ENCODE results near the gene SRPK2. TPM values are rescaled to one million over a fixed set of nuclear protein-coding genes. Genes with fewer than 3 reads are reported as not detected.

The SRPK2 gene
- total RNA-seq, 4 donors from 2014 or later, result 29.5 to 48.2 (median 30.6) TPM

- DNase-seq (ENCODE audit: low spot score) (no peak), ATAC-seq (ENCODE audit: low FRiP score) (no peak)
- TF ChIP-seq, protein P1, sequence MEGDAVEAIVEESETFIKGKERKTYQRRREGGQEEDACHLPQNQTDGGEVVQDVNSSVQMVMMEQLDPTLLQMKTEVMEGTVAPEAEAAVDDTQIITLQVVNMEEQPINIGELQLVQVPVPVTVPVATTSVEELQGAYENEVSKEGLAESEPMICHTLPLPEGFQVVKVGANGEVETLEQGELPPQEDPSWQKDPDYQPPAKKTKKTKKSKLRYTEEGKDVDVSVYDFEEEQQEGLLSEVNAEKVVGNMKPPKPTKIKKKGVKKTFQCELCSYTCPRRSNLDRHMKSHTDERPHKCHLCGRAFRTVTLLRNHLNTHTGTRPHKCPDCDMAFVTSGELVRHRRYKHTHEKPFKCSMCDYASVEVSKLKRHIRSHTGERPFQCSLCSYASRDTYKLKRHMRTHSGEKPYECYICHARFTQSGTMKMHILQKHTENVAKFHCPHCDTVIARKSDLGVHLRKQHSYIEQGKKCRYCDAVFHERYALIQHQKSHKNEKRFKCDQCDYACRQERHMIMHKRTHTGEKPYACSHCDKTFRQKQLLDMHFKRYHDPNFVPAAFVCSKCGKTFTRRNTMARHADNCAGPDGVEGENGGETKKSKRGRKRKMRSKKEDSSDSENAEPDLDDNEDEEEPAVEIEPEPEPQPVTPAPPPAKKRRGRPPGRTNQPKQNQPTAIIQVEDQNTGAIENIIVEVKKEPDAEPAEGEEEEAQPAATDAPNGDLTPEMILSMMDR (IDR thresholded peaks at IDR 0.05), result no peak
These were observed 160.2 kb downstream of the SRPK2 start for GRCh38 chr7:105228555-105228954.

- TF ChIP-seq, protein P1 (IDR thresholded peaks at IDR 0.05), result no peak
- DNase-seq (ENCODE audit: low spot score) (no peak), ATAC-seq (ENCODE audit: low FRiP score) (no peak)
These were observed 161.3 kb downstream of the SRPK2 start for GRCh38 chr7:105227391-105227790.

DNA sequence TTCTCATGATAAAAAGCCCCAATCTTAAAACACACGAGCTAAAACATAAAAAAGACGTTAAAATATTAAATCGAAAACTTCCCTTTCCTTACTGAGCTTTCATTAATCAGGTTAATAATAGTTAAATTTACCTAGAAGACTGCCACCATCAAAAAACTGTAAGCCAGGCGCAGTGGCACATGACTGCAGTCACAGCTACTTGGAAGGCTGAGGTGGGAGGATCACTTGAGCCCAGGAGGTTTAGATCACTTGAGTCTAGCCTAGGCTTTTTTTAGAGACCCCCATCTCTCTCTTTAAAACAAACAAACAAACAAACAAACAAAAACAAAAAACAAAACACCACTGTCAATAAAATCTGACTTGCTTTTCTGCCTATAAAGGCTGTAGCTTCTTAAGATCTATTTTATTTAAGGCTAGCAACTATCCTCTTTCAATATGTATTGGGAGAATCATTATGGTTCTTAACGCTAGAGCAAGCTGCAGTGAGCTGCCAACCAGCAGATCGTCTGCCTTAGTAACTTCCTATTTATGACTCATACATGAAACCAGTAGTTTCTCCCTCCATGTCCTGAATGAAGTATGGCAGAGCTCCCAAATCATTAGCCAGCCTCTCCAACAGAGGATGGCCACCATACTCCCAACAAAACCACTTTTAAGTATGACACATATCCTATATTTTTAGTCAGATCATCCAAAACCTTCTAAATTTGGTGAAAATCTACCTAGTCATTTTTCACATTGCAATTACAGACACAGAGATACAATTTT, 163.7 kb downstream of the SRPK2 start:
- ATAC-seq (ENCODE audit: low FRiP score), result peak; percentile 72
- TF ChIP-seq, protein P1 (IDR thresholded peaks at IDR 0.05), result no peak
- DNase-seq (ENCODE audit: low spot score), result no peak

GRCh38 chr7:105222953-105223352, 165.8 kb downstream of the SRPK2 start:
- ATAC-seq (ENCODE audit: low FRiP score) (no peak), DNase-seq (ENCODE audit: low spot score) (no peak)
- TF ChIP-seq, protein P1 (IDR thresholded peaks at IDR 0.05), result no peak

- DNase-seq (ENCODE audit: low spot score) (no peak), ATAC-seq (ENCODE audit: low FRiP score) (peak; percentile 85)
- TF ChIP-seq, protein P1 (IDR thresholded peaks at IDR 0.05), result no peak
These were observed 169.0 kb downstream of the SRPK2 start for GRCh38 chr7:105219771-105220160.

GRCh38 chr7:105218939-105219770, 169.6 kb downstream of the SRPK2 start:
- TF ChIP-seq, protein P1 (IDR thresholded peaks at IDR 0.05), result no peak
- ATAC-seq (ENCODE audit: low FRiP score) (peak; percentile 15), DNase-seq (ENCODE audit: low spot score) (no peak)

All from omental fat pad (tissue), 4 donors.